HCT116 (cell line): ENCODE measurements around the gene MAML2.

Experiments
- ATF3 ChIP-seq: IDR thresholded peaks from 2 replicates; pipeline ENCODE4 v1.6.1; 2012
- CEBPB ChIP-seq: IDR thresholded peaks from 2 replicates; pipeline ENCODE4 v1.6.1; 2012; ENCODE audit warnings: low read depth
- ELF1 ChIP-seq: IDR thresholded peaks from 2 replicates; pipeline ENCODE4 v1.6.1; 2012; ENCODE audit warnings: low read depth, borderline replicate concordance
- EZH2 ChIP-seq: fragments of 200-600 bp; sonication (generic); IDR thresholded peaks from 2 replicates; pipeline ENCODE4 v1.6.1; 2017; ENCODE audit warnings: antibody characterized with exemption, mixed run types
- EZH2phosphoT487 ChIP-seq: fragments of 200-600 bp; IDR thresholded peaks from 2 replicates; pipeline ENCODE4 v1.6.1; 2018; ENCODE audit warnings: antibody characterized with exemption, borderline replicate concordance
- JUND ChIP-seq: IDR thresholded peaks from 2 replicates; pipeline ENCODE4 v1.6.1; 2012
- POLR2A ChIP-seq: IDR thresholded peaks from 2 replicates; pipeline ENCODE4 v1.7.0; 2011; ENCODE audit warnings: borderline replicate concordance; ENCODE audit not compliant: insufficient read depth, insufficient read length; ENCODE audit errors: extremely low read depth
- ZNF274 ChIP-seq: fragments of 200-500 bp; sonication (Bioruptor generic); IDR thresholded peaks from 2 replicates; pipeline ENCODE4 v1.6.1; 2014; ENCODE audit warnings: mild to moderate bottlenecking, low read depth, low read length, inconsistent platforms
- TF ChIP-seq, protein P1 (sequence below), 3 experiments: fragments of 200-600 bp in 1 of 3; sonication (generic) in 1 of 3; IDR thresholded peaks in 2 of 3; conservative IDR thresholded peaks in 1 of 3; 2 replicates each; pipeline ENCODE4 v1.5.1; 2012 to 2017; ENCODE audit warnings: low read depth in 2 of 3, low read length in 2 of 3, antibody characterized with exemption in 1 of 3, borderline replicate concordance in 1 of 3, control low read depth in 1 of 3, mild to moderate bottlenecking in 1 of 3, mixed read lengths in 1 of 3, mixed run types in 1 of 3, moderate library complexity in 1 of 3; ENCODE audit not compliant: insufficient read depth in 1 of 3

DNA sequence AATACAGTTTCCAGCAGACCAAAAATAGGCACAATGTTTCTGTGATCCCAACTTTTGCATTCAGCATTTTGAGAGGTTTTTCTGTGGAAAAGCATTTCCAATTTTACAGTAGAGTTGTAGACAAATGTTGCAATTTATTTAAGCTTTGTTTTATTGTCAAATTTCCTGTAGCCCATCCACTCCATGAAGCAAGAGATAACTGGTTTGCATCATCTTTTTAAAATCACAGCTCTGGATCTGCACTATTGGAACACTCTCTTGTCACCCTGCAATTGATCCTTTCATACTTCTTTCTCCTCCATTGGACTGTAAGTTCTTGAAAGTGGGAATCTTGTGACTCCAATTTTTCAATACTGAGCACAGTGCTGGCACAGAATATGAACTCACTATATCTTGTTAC, 86.0 kb downstream of the MAML2 start:
- TF ChIP-seq, protein P1, sequence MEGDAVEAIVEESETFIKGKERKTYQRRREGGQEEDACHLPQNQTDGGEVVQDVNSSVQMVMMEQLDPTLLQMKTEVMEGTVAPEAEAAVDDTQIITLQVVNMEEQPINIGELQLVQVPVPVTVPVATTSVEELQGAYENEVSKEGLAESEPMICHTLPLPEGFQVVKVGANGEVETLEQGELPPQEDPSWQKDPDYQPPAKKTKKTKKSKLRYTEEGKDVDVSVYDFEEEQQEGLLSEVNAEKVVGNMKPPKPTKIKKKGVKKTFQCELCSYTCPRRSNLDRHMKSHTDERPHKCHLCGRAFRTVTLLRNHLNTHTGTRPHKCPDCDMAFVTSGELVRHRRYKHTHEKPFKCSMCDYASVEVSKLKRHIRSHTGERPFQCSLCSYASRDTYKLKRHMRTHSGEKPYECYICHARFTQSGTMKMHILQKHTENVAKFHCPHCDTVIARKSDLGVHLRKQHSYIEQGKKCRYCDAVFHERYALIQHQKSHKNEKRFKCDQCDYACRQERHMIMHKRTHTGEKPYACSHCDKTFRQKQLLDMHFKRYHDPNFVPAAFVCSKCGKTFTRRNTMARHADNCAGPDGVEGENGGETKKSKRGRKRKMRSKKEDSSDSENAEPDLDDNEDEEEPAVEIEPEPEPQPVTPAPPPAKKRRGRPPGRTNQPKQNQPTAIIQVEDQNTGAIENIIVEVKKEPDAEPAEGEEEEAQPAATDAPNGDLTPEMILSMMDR (IDR thresholded peaks at IDR 0.05 in 2 of 3, conservative IDR thresholded peaks at IDR 0.05 in 1 of 3; ENCODE audit: borderline replicate concordance in 1 of 3, insufficient read depth in 1 of 3, low read depth in 2 of 3, low read length in 2 of 3): no peak
- TF ChIP-seq ATF3: no peak
- TF ChIP-seq ELF1: no peak
- no peak for TF ChIP-seq EZH2phosphoT487
- no peak for TF ChIP-seq POLR2A
- TF ChIP-seq EZH2: no peak
- TF ChIP-seq JUND: no peak
- TF ChIP-seq CEBPB: no peak
- no peak for TF ChIP-seq ZNF274
